GM19468 (cell line): ENCODE data around the gene C3orf20.

Source experiments
- ATAC-seq: cut with Tn5 transposase; IDR thresholded peaks from one replicate; pipeline ENCODE4 v1.9.1; 2021; ENCODE audit warnings: mild to moderate bottlenecking, moderate library complexity, moderate number of reproducible peaks; ENCODE audit not compliant: unreplicated experiment; ENCODE audit errors: extremely low read depth

Gene C3orf20

DNA sequence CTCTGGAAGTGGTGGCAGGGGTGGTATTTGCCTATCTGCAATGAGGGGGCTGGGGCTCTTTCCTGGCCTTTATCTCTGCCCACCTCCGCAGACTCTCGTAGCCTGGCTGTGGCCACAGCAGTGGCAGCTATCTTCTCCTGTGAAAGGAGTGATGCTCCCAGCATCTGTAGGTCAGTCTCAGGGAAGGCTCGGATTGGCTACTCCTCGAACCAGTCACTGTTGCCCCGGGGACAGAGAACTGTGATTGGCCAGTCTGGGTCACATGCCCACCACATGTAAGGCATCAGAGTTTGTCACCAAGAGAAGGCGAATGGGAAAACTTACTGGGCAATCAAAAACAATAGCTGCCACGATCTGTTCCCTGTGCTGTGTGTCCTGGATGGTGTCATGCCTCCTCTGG is 113.7 kb downstream of the C3orf20 start:
- no peak for ATAC-seq

DNA sequence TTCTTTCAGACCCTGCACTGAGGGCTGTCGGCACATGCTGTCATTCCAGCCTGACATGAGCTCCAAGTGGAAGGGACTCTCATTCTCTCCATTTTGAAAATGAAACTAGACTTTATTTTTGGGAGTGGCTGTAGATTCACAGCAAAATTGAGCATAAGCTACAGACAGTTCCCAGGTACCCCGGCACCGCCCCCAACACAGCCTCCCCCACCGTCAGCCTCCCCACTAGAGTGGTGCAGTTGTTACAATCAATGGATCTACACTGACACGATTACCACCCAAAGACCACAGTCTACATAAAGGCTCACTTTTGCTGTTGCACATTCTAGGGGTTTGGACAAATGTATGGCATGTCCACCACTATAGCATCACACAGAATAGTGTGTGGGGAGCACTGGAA is 114.3 kb downstream of the C3orf20 start:
- ATAC-seq, result no peak

DNA sequence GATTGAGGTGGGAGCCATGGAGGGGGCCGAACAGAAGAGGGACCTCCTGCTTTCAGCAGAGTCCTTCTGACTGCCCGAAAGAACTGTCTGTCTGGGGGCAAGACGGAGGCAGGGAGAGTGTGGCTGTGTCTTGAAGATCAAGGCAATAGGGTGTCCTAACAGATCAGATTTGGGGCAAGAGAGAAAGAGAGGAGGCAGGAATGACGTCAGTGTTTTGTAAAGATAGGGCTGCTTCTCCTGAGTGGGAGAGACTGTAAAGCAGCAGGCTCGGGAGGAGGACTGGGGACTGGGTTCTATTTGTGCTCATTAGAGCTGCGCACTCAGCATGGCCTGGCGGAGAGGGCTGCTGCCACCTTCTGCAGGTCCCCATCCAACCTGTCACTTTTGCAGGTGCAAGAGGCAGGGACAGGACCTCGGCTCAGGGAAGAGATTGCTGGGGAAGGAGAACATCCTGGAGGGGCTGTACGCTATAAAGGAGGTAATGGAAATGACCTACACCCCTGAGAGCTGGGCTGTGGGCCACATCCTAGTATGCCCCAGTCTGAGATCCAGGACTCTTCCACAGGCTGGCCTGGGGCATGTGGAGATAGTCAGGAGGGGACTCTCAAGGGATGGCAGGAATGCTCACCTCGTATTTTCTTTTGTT is 114.8 kb downstream of the C3orf20 start:
- ATAC-seq, result no peak

DNA sequence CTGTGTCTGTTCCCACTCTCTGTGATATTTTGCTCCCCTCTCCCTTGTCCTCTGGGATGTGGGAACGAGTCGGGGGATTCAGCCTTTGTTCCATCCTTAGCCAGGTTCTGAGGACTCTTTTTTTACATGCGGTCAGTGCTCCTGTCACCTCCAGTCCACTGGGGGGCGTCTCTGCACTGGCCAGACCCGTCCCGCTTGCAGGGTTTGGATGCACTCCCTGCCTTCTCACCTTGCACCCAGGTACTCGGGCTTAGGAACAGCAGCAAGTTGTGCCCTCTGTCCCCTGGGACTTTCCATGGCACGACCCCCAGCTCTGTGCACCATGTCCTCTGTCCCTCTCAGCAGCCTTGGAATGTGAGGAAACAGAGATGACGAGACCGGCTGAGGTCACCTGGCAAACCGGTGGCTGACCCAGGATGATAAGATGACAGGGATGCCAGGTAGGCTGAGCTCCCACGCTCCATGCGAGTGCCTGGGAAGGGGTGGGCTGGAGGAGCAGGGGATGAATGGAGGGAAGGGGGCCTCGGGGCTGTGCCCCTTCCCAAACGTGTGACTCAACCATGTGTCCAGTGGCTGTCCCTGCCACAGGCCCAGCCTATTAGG is 116.5 kb downstream of the C3orf20 start:
- no peak for ATAC-seq

DNA sequence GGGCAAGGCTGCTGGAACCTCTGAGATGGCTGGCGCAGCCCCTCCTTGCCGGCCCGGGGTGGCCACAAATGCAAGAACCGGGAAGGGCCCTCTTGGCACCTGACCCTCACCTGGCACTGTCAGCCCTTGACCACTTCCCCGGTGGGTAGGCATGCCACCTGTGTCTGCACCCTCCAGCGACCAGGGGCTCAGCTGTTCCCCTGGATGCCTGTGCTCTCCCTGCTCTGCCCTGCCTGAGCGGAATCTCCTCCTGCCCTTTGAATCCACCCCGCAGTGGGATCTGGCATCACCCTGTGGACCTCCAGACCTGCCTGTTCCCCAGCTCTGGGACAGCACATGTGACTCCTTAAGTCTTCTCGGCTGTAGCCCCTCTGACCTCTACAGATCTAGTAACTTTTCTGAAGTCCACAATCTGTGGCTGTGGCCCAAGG is 117.8 kb downstream of the C3orf20 start:
- no peak for ATAC-seq

DNA sequence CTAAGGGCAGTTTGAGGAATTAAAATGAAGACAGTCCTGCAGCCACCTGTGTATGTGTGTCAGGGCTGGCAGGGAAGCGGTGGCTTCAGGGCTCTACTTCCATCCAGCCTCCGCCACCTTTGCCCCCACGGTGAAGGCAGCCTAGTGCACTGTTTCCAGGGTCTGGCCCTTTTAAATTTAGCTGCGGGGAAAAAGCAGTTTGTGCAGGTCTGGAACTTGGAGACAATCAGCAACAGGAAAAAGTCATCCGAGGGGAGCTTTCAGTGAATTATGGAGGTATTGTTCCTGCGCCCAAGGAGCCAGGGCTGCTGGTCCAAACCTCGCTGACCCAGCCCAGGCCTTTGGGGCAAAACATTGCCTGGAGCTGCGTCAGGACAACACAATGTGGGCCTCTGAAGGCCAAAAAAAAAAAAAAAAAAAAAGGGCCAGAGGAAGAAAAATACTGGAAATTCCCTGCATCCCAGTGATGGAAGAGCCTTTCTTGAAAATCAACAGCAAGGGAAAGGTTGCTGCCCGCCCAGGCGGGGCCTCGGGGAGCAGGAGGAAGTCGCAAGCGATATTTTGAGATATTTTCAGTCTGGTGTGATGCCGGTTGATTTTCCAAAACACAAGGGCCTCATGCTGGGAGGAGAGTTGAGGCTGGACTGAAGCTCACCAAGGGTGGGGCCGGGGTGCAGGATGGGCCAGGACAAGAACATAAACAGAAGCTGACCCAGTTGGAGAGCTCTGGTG is 118.4 kb downstream of the C3orf20 start:
- no peak for ATAC-seq

DNA sequence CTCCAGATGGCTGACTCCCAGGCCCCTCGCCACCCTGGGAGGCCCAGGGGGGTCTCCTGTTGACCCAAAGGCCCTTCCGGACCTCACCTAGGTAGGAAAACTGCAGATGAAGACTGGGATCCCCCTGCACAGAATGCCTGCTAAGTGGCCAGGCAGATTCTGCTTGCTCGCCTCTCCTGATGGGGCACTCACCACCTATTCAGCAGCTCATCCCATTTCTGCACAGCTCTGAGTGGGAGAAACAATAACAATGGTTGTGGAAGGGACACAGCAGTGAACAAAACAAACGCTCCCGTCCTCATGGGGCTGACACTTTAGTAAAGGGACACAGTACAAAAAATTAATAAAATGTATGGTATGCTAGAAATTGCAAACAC is 118.9 kb downstream of the C3orf20 start:
- no peak for ATAC-seq

DNA sequence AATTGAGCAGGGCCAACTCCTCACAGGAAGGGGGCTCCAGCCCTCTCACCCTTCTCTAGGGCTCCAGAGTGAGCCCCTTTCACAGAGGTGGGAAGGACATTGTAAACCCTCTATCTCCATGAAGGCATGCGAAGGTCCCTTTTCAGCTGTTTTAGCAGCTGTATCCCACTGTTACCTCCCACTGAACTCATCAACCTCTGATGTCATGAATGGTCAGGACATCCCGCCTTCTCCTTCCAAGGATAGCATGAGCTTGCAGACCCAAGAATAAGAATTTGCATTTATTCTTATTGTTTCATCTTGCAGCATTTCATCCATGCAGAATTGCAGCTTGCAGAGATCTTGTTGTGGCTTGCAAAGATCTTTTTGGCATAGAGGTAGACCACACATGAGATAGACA is 119.5 kb downstream of the C3orf20 start:
- ATAC-seq, result no peak

DNA sequence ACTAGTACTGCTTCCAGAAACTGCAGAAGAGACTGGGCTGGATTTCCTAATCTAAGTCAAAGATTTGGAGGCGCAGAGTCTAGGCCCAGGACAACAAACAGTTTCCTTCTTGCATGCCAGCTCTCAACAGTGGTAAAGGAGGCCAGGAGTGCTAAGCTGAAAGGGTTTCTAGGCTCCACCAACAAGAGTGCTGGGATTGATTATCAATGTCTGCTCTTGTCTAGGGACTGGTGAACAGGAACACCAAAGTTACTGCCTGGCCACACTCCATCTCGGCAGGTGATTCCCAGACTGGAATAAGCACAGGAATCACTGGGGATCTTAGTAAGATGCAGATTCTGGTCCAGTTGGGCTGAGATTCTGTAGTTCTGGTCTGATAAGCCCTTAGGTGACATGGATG is 121.1 kb downstream of the C3orf20 start:
- no peak for ATAC-seq

DNA sequence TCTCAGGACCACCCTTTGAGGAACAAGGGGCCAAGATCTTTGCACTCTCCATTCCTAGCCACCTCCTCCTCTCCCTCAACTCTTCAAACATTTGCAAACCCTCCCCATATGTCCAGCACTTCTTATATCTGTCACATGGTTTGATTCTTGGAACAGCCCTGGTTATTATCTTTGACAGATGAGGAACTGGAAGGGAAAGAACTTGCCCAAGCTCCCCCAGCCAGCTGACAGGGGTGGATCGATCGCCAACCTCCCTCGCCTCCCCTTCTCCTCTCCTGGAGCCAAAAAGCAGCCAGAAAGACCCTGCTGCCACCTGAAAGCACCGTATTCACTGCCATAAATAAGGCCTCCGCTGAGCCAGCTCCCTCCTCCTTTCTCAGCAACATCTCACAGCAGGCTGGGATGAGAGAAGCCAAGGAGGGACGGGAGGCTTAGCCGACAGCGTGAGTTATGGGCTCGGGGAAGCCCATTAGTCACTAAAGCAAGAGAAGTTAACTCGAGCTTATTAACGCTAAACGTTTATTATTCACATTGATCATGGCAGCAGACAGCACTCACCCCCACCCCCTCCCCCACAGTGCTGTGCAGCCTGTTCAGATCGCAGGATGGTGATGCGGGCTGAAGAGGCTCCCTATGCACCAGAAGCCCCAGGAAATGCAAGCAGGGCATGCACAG is 121.6 kb downstream of the C3orf20 start:
- no peak for ATAC-seq

DNA sequence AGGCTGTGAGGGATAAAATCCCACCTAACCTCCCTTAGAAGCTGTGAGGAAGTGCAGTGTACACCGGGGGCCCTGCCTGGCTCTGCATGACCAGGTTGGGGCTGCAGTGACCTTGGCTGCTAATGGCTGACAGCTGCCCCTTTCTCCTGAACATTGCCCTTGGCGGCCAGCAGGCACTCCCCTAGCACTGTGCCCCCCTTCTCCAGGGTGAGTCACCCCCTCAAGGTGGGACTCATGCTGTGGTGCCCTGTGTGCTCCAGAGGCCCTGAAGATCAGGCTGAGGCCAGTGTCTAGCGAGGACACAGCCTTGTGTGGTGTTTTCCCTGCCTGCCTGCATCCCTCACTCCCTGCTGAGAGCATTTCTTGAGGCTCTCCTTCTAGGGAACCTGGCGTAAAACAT is 122.8 kb downstream of the C3orf20 start:
- no peak for ATAC-seq

DNA sequence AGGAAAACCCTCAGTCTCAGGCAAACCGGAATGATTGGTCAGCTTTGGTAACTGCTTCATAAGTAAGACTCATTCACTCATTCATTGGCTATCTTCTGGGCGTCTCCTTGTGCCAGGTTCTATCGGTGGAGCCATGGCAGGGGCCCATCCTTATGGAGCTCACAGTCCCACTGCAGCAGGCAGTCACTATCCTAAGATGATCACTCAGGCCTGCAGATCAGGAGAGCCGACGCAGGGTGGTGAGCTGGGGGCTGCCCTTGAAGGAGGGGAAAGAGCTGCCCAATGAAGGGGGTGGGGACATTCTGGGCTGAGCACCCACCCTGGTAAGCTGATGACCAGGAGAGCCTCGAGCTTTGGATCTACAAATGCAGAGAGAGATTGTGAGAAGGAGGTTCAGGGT is 123.3 kb downstream of the C3orf20 start:
- ATAC-seq, result no peak

DNA sequence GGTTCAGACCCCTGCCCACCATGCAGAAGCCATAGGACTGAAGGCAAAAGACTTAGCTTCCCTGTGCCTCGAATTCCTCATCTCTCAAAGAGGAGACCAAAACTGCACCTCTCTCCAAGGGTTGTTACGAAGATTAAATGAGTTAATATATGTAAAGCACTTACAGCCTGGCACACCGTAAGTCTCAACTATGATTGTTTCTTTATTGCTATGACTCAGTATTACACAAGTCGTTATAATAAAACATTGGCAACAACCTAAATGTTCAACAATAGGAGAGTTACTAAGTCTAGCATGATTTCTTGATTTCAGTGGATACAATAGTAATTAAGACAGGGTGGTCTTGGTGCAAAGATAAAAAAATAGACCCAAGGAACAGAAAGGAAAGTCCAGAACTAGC is 124.2 kb downstream of the C3orf20 start:
- no peak for ATAC-seq

DNA sequence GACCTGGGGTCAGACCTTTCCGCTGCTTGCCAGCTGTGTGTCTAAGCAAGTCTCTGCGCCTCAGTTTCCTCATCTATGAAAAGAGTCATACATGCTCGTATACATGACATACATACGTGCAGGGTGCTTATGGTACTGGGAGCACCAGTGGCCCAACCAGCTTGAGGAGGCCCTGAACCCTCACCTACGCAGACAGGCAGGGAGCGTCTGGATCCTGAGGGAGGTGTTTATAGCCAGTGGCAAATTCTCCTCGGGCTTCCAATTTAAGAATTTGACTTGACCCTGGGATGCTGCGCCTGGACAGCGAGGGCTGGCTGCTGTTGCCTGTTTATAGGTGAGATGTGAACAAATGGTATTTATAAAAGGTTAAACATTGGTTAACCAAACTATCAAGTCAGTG is 126.1 kb downstream of the C3orf20 start:
- ATAC-seq, result no peak

DNA sequence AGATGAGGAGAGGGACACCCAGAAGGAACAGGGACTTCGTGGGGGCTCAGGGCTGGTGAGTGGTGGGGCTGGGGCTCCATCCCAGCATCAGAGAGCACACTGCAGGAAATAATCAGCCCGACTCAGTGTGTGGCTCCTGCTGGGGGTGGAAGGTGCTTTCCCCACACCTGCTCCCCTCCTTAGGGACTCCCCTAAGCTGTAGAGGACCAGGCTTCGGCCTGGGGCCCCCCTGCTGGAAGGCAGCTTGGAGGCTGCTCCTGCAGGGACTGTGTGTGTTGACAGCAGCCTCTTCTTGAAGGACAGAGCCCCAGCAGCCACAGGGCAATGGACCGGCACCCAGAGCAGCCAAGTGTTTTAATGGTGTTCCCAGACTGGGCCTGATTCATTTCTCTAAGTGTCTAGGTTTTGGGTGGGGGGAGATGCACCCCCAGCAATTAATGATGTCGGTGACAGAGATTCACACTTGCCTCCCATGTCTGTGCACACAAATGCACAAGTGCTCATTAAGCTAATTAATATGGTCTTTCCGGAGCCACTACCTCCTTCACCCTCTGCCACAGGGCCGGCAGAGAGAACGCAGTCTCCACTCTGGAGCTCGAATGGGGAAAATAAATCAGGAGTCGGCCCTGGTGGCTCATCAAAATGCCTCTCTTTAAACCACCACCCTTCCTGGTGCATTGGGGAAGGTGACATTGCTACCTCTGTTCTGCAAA is 126.9 kb downstream of the C3orf20 start:
- ATAC-seq, result no peak

DNA sequence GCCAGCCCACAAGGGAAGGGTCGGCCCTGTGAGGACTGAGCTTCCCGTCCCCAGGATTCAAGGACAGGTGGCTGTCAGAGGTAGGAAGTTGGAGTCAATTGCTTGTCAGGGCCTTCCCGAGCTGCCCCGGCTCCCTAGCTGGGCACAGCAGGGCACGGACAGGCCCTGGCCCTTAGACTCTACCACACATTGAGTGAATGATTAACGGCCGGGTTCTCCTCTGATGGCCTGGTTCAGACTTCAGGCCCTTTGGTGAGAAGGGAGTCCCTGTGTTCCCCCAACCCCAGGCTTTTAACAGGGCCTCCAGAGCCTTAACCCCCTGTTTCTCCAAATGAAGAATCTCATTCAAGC is 127.4 kb downstream of the C3orf20 start:
- ATAC-seq, result no peak

DNA sequence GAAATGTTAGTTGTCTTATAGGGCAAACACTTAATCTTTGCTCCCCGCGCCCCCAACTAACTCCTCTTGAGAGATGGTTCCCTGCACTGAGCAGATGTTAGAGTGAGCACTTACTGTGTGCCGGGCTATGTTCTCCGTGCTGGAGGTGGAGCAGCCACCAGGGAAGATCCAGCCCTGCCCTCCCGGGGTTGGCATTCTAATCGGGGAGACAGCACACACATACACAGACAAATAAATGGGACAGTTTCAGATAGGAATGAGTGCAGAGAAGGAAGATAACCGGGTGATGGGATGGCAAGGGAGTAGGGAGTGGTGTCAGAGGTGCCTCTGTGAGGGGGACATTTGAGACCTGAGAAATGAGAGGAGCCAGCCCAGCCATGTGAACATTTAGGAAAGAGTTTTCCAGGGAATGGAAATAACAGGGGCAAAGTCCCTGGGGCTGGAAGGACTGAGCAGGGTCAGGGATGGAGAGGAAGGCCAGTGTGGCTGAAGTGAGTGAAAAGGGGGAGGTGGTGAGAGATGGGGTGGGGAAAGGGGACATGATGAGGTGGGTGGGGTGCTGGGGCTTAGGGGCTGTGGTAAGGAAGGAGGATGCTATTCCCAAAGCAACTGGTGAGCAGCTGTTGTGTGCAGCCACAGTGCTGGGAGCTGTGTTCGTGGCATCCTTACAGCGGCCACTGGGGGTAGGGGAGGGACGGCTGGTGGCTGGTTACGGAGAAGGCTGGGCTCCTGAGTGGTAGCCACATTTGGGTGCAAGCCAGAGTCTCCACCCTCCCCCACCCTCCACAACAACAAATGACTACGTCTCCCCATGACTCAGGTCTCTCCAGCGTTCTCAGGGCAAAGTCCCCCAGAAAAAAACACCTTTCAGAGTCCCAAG is 128.4 kb downstream of the C3orf20 start:
- no peak for ATAC-seq

DNA sequence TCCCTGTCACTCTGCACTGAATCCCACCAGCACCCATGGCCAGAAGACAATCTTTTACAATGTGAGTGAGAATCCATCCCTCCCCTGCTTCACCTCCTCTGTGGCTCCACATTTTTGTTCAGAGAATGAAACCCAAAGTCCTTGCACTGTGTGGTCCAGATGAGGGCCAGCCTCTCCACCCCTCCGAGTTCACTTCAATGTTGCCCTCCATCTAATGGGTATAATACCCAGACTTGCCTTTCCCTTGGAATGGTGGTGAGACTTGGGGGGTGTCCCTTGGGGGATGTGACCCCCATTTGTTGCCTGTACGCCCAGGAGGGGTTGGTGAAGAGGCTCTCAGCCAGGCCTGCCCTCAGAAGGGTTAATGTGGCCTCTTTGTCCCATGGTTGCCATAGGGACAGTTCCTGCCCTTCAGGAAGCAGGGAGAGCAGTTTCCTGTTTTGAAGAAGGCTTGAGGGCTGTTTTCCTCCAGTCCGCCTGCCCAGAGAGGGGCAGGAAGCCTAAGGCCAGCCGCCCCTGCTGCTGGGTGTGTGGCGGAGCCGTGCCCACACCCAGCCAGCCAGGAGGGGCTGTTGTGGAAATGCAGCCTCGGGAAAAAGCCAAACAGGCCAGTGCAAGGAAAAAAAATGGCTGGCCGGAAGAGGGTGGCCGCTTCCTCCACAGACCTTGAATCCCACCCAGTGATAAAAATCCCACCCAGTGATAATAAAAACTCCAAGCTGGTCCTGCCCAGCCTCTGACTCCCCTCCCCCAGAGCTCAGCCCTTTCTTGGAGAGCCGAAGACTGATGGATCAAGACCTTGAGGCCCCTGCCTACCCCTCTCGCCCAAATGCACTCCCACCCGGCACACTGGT is 129.3 kb downstream of the C3orf20 start:
- no peak for ATAC-seq
